Kidney epithelial cell (primary cell): ENCODE measurements around the gene SAMD4A. TPM values are rescaled to one million over a fixed set of nuclear protein-coding genes. Genes with fewer than 3 reads are reported as not detected.

ENCODE experiments used
- DNase-seq: peaks from one replicate; pipeline ENCODE4 v3.0.0-alpha.2; 2010; ENCODE audit warnings: low read depth
- H3K27me3 ChIP-seq: 2 replicates; pipeline ENCODE4 v1.6.0; 2011; ENCODE audit warnings: low read length; ENCODE audit not compliant: control insufficient read depth, insufficient read depth
- H3K36me3 ChIP-seq: 2 replicates; pipeline ENCODE4 v1.5.1; 2011; ENCODE audit warnings: low read length; ENCODE audit not compliant: control insufficient read depth, insufficient read depth
- H3K4me3 ChIP-seq: 2 replicates; pipeline ENCODE4 v1.5.1; 2011; ENCODE audit warnings: low read depth, mild to moderate bottlenecking, control low read depth, low read length
- total RNA-seq: library from RNA; depleted of rRNA; stranded (reverse); fragments of >200 nt; gene quantifications from 2 replicates; pipeline ENCODE4 v1.2.3, GENCODE V29; 2015
- TF ChIP-seq, protein P1 (sequence below): IDR thresholded peaks from 2 replicates; pipeline ENCODE4 v1.5.1; 2011; ENCODE audit warnings: mild to moderate bottlenecking, moderate library complexity, low read length, control low read depth, inconsistent platforms; ENCODE audit not compliant: insufficient read depth, poor library complexity, severe bottlenecking

Gene SAMD4A
- total RNA-seq, 1 donor from 2014 or later, result 14.5 TPM

DNA sequence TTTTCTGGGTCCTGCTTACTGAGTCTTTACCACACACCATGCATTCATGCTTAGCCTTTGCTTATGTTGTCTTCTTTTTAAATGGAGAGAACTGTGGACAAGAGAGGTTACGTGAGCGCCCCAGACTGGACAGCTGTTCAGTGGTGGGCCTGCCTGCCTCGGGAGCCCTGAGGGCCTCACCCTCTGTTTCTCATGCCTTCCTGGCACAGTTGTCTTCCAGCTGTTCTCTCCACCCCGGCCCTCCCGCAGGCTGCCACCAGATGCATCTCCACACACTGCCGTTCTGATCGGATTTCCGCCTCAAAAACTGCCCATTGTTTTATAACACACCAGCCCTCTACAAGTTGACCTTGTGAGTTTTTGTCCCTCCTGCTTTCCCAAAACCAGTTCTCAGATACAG is 100.8 kb downstream of the SAMD4A start:
- no peaks in the 10 kb centered on the region for H3K36me3 ChIP-seq
- no peaks in the 10 kb centered on the region for H3K27me3 ChIP-seq
- no peak overlapping the region for H3K4me3 ChIP-seq
- no peak for DNase-seq
- TF ChIP-seq, protein P1, sequence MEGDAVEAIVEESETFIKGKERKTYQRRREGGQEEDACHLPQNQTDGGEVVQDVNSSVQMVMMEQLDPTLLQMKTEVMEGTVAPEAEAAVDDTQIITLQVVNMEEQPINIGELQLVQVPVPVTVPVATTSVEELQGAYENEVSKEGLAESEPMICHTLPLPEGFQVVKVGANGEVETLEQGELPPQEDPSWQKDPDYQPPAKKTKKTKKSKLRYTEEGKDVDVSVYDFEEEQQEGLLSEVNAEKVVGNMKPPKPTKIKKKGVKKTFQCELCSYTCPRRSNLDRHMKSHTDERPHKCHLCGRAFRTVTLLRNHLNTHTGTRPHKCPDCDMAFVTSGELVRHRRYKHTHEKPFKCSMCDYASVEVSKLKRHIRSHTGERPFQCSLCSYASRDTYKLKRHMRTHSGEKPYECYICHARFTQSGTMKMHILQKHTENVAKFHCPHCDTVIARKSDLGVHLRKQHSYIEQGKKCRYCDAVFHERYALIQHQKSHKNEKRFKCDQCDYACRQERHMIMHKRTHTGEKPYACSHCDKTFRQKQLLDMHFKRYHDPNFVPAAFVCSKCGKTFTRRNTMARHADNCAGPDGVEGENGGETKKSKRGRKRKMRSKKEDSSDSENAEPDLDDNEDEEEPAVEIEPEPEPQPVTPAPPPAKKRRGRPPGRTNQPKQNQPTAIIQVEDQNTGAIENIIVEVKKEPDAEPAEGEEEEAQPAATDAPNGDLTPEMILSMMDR, result no peak

DNA sequence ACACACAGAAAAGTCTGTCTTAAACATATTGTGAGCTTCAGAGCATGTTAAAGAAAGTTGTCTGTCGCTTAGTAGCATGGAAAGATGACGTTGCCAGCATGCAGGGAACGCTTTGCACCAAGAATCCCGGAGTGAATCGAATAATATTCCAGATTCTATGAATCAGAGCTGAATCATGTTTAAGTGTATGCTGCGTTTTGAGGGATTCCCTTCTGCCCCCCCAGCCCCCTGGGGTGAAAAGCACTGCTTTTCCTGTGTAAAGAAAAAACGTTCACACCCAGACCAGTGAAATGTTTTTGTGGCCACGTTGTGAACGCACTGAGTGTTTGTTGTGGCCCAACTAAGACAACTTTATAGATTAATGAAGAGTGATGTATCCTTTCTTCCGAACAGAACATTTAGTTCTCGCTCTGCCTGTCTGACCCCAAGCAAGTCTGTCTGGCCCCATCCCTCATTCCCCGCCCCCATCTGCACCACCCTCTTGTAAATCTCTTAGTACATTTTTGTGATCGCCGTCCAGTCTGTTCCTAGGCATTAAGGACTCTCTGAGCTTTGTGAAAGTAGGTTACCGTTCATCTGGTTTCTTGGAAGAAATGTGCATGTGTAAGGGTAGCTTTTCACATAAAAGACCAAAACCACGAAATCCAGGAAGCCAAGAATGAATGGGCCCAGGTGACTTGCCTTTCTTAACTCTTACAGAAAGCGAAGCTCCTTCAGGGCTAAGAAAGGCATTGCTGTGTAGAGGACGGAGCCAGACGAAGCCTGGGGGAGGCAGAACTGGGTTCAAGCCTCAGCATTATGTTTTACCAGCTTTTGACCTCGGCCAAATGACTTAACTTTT is 103.0 kb downstream of the SAMD4A start:
- H3K4me3 ChIP-seq, result no peak overlapping the region
- no peaks in the 10 kb centered on the region for H3K36me3 ChIP-seq
- DNase-seq, result no peak
- TF ChIP-seq, protein P1, result no peak
- no peaks in the 10 kb centered on the region for H3K27me3 ChIP-seq

DNA sequence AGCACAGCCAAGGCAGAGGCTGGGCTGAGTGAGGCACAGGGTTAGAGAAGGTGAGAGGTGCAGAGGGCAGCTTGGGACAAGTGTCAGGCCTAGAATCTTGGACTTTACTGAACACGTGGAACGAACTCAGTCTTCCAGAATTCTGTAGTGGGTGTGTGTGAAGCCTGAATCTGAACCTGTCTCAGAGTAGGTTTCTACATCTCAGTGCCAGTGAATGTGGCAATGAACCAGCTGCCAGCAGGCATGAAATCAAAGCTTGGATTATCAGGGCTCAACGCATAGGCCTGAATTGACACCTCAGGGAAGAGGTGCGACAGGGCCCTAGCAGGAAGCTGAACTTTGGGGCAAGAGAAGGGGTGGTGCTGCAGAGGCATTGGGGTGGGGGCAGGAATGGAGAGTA is 104.6 kb downstream of the SAMD4A start:
- Histone ChIP-seq H3K27me3 (no peaks in the 10 kb centered on the region), H3K4me3 (no peak overlapping the region), H3K36me3 (no peaks in the 10 kb centered on the region)
- DNase-seq, result no peak
- TF ChIP-seq, protein P1, result no peak

DNA sequence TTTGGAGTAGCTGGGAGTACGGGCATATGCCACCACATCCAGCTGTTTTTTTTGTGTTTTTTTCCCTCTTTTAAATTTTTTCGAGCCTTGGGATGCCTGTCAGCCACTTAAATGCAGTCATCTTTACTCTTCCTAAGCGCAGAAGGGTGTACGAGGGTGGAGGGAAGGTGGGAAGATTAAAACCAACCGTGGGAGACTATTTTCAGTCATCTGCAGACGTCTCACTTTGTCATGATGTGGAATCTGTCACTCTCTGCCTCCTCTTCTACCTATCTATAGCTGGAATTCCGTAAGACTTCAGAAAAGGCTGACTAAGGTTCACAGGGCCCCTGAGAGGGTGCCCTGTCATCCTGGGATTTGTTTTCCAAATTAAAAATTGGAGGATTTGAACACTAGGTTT is 105.3 kb downstream of the SAMD4A start:
- no peaks in the 10 kb centered on the region for H3K27me3 ChIP-seq
- H3K36me3 ChIP-seq, result no peaks in the 10 kb centered on the region
- no peak overlapping the region for H3K4me3 ChIP-seq
- TF ChIP-seq, protein P1, result no peak
- DNase-seq, result no peak

DNA sequence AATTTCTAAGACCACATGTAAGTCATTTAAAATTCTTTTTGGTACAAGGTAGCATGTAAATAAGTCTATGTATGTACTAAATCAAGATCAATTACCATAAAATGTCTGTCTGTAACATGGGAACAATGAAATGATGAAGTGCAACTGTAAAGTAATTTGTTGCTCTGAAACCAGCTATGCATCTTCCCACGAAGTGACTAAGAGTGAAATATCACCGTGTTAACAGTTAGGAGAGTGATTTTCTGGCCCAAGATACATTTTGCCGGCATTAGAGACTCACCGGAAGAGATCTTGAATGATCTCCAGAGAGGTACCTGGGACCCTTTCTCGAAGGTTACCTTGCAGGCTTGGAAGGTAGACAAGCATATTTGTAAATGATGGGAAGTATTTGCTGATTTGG is 105.8 kb downstream of the SAMD4A start:
- TF ChIP-seq, protein P1, result no peak
- no peaks in the 10 kb centered on the region for H3K36me3 ChIP-seq
- no peak overlapping the region for H3K4me3 ChIP-seq
- no peaks in the 10 kb centered on the region for H3K27me3 ChIP-seq
- DNase-seq, result no peak
